Aortic smooth muscle cell (primary cell): ENCODE measurements around the gene ENPP4. TPM values are rescaled to one million over a fixed set of nuclear protein-coding genes. Genes with fewer than 3 reads are reported as not detected.

ENCODE experiments used
- total RNA-seq: library from RNA; depleted of rRNA; stranded (reverse); fragments of >200 nt; gene quantifications from 2 replicates; pipeline ENCODE4 v1.2.3, GENCODE V29; 2014

ENPP4 gene, protein sequence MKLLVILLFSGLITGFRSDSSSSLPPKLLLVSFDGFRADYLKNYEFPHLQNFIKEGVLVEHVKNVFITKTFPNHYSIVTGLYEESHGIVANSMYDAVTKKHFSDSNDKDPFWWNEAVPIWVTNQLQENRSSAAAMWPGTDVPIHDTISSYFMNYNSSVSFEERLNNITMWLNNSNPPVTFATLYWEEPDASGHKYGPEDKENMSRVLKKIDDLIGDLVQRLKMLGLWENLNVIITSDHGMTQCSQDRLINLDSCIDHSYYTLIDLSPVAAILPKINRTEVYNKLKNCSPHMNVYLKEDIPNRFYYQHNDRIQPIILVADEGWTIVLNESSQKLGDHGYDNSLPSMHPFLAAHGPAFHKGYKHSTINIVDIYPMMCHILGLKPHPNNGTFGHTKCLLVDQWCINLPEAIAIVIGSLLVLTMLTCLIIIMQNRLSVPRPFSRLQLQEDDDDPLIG
- total RNA-seq = 7.3 and 21.3 TPM in 2 replicates

DNA sequence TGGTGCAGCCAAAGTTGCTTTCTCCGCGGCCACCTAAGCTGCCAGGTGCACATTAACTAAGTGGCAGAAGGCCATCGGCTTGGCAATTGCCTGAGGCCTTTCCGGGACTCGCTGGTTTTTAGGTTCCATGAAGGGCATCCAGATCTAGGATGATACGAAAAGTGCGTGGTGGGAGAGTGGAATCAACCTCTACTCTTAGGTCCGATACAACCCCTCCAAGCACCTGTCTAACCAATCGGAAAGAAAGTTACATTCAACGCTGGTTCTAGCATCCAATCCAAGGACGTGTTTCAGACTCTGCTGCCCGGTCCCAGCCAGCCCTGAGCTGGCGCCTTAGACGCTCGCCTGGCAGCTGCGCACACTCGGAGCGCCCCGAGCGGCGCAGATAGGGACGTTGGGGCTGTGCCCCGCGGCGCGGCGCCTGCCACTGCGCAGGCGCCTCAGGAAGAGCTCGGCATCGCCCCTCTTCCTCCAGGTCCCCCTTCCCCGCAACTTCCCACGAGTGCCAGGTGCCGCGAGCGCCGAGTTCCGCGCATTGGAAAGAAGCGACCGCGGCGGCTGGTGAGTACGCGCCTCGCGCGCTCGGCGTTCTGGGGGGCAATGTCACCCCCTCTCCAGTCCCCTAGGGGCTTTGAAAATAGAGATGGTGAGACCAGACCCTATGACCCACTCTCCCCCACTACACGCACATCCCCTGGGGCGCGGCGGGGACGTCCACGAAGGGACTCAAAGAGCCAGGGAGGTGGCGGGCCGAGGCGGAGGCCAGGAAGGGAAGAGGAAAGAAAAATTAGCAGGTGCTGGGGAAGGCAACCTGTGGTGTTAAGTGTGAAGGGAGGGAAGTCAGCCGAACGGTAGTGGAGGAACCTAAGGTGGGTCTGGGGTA lies at the start of gene ENPP4:
TSS of gene ENPP4 (plus strand) at position 361 of the 883 bp plus-strand sequence. CDS start 9,595 bp downstream, outside the sequence.

DNA sequence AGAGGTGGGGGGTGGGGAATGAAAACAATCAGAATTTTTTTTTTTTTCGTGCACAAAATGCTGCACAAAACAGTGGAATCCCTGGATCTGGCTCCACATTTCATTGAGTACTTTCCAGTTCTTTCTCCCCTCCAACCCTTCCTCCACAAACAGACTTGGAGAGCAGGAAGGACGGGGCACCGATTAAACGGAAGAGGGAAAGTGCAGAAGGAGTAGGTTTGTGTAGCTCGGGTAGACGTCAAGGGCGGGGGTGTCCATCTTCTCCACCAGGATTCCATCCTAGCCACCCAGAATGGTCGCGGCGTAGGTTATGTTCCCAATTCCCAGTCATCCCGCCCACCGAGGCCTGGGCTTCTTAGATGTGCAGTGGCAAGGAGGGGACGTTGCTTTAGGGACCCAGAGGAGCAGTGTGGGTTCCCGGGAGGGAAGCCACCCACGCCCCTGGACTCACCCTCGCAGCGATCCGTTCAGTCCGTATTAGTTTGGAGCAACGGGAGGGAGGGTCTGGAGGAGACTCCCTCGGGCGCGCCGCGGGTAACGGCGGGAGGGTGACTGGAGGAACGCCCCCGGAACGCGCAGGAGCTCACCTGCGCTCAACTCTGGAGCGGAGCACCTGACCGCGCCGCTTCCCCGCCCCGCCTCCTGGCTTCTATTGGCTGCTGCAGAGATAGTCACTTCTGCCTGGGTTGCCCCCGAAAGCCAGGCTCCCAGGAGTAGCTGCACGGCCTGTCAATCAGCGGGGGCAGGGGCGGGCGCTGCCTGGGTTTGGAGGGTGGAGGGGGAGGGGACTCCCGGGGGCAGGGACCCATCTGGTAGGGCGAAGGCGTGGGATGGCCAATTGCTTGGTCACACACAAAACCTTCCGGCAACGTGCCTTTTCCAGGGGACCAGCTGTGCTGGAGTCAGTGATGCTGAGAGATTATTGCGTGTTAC lies 40.8 kb downstream of the ENPP4 start, which contains the start of gene ENPP5:
TSS of gene ENPP5 (minus strand) at position 624 of the 933 bp plus-strand sequence. CDS start 2,718 bp downstream, outside the sequence.

Other genes with a start within 250 kb of the ENPP4 start
- not detected in 2 replicates for gene CLIC5, start 114.1 kb upstream of the ENPP4 start, total RNA-seq
- gene ENPP5, start 41.0 kb downstream of the ENPP4 start, total RNA-seq = 0.87 and 4.5 TPM in 2 replicates